HL-60 (cell line): Measurements from ENCODE around the gene EHBP1L1.

Source experiments
- DNase-seq, 2 experiments: peaks; one replicate each; pipeline ENCODE4 v3.0.0-alpha.2; 2010 to 2020; ENCODE audit warnings: low read depth in 1 of 2, low spot score in 1 of 2
- H3K27ac ChIP-seq: fragments of 250-450 bp; sonication (Bioruptor Pico); replicated peaks from 2 replicates; pipeline ENCODE4 v1.5.1; 2020; ENCODE audit warnings: mild to moderate bottlenecking, moderate library complexity
- H3K27me3 ChIP-seq: fragments of 250-450 bp; sonication (Bioruptor Pico); 2 replicates; pipeline ENCODE4 v1.5.1; 2021; ENCODE audit warnings: mild to moderate bottlenecking, moderate library complexity; ENCODE audit not compliant: insufficient read depth, poor library complexity, severe bottlenecking
- H3K4me3 ChIP-seq: replicated peaks from 2 replicates; pipeline ENCODE4 v1.5.1; 2011; ENCODE audit warnings: mild to moderate bottlenecking, control low read depth, low read length; ENCODE audit not compliant: insufficient read depth
- CTCF ChIP-seq: IDR thresholded peaks from one replicate; pipeline ENCODE4 v1.5.1; 2011; ENCODE audit warnings: low read length, control low read depth, inconsistent platforms; ENCODE audit not compliant: insufficient read depth
- GABPA ChIP-seq: IDR thresholded peaks from 2 replicates; pipeline ENCODE4 v1.6.1; 2012; ENCODE audit warnings: low read depth
- POLR2AphosphoS5 ChIP-seq: IDR thresholded peaks from 2 replicates; pipeline ENCODE4 v1.6.1; 2012; ENCODE audit warnings: low read depth
- REST ChIP-seq: IDR thresholded peaks from 2 replicates; pipeline ENCODE4 v1.6.1; 2012; ENCODE audit warnings: low read depth; ENCODE audit not compliant: insufficient replicate concordance
- SPI1 ChIP-seq: IDR thresholded peaks from 2 replicates; pipeline ENCODE4 v1.6.1; 2012; ENCODE audit warnings: low read depth, mild to moderate bottlenecking, borderline replicate concordance

EHBP1L1 gene

GRCh38 chr11:65552388-65552951 is 23.4 kb upstream of the EHBP1L1 start:
- H3K27me3 ChIP-seq: no peaks in the 10 kb centered on the region
- H3K4me3 ChIP-seq: no peak overlapping the region
- no peak for DNase-seq
- peak overlapping the region; percentile 45 for H3K27ac ChIP-seq
- TF ChIP-seq POLR2AphosphoS5 (no peak), REST (no peak)

GRCh38 chr11:65553301-65554001 is 22.4 kb upstream of the EHBP1L1 start:
- H3K27ac ChIP-seq: no peak overlapping the region; the same call in 1 of the 2 replicates
- no peaks in the 10 kb centered on the region for H3K27me3 ChIP-seq
- peak in 1 of 2 experiments; percentile 71 for DNase-seq
- no peak for TF ChIP-seq GABPA
- no peak for TF ChIP-seq CTCF
- TF ChIP-seq POLR2AphosphoS5: no peak
- no peak for TF ChIP-seq REST
- TF ChIP-seq SPI1: no peak
- no peak overlapping the region for H3K4me3 ChIP-seq

GRCh38 chr11:65554057-65554818 is 21.6 kb upstream of the EHBP1L1 start:
- Histone ChIP-seq H3K27ac (no peak overlapping the region), H3K27me3 (no peaks in the 10 kb centered on the region), H3K4me3 (no peak overlapping the region)
- DNase-seq: no peak
- TF ChIP-seq SPI1 (no peak), POLR2AphosphoS5 (no peak), CTCF (no peak), REST (no peak), GABPA (no peak)
